ENCODE data around the gene ADAMTSL4.

DNA sequence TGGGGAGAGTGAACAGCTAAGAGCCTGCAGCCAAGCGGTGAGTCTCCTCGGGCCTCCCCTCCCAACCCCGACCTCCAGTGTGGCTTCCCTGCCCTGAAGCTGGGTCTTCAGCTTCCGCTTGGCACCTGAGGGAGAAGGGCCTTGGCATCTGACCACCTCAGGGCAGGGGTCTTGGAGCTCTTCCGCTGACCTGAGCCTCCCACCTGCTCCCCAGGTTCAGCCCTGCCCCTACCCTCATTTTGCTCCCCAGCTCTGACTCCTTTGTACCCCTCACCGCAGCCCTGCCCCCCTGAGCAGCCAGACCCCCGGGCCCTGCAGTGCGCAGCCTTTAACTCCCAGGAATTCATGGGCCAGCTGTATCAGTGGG, 4.9 kb downstream of the ADAMTSL4 start:
- no peak for TF ChIP-seq EZH2 (IDR thresholded peaks at IDR 0.05; ENCODE audit: borderline replicate concordance, low read length)
- TF ChIP-seq, protein P1, sequence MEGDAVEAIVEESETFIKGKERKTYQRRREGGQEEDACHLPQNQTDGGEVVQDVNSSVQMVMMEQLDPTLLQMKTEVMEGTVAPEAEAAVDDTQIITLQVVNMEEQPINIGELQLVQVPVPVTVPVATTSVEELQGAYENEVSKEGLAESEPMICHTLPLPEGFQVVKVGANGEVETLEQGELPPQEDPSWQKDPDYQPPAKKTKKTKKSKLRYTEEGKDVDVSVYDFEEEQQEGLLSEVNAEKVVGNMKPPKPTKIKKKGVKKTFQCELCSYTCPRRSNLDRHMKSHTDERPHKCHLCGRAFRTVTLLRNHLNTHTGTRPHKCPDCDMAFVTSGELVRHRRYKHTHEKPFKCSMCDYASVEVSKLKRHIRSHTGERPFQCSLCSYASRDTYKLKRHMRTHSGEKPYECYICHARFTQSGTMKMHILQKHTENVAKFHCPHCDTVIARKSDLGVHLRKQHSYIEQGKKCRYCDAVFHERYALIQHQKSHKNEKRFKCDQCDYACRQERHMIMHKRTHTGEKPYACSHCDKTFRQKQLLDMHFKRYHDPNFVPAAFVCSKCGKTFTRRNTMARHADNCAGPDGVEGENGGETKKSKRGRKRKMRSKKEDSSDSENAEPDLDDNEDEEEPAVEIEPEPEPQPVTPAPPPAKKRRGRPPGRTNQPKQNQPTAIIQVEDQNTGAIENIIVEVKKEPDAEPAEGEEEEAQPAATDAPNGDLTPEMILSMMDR (conservative IDR thresholded peaks at IDR 0.05 in 1 of 2, IDR thresholded peaks at IDR 0.05 in 1 of 2; ENCODE audit: extremely low read depth in 1 of 2, insufficient read depth in 1 of 2, low read depth in 1 of 2, low read length in 2 of 2): no peak

Measured in mammary epithelial cell (primary cell).